ENCODE results near the gene EHBP1L1.

- TF ChIP-seq, protein P1, sequence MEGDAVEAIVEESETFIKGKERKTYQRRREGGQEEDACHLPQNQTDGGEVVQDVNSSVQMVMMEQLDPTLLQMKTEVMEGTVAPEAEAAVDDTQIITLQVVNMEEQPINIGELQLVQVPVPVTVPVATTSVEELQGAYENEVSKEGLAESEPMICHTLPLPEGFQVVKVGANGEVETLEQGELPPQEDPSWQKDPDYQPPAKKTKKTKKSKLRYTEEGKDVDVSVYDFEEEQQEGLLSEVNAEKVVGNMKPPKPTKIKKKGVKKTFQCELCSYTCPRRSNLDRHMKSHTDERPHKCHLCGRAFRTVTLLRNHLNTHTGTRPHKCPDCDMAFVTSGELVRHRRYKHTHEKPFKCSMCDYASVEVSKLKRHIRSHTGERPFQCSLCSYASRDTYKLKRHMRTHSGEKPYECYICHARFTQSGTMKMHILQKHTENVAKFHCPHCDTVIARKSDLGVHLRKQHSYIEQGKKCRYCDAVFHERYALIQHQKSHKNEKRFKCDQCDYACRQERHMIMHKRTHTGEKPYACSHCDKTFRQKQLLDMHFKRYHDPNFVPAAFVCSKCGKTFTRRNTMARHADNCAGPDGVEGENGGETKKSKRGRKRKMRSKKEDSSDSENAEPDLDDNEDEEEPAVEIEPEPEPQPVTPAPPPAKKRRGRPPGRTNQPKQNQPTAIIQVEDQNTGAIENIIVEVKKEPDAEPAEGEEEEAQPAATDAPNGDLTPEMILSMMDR (IDR thresholded peaks at IDR 0.05): no peak
- no peak for TF ChIP-seq POLR2A (IDR thresholded peaks at IDR 0.05)
Measured at GRCh38 chr11:65634109-65634436, 58.2 kb downstream of the EHBP1L1 start.

Measured in ovary (tissue), 3 donors.